HG03521 (cell line): ENCODE data around the gene CHIA.

Experiments used
- ATAC-seq: cut with Tn5 transposase; IDR thresholded peaks from one replicate; pipeline ENCODE4 v1.9.1; 2021; ENCODE audit warnings: mild to moderate bottlenecking, moderate library complexity; ENCODE audit not compliant: unreplicated experiment

CHIA gene

GRCh38 chr1:111290630-111291029, at the start of gene CHIA:
TSS of gene CHIA (plus strand) at chr1:111290851. CDS start at chr1:111310468, 19,617 bp downstream.
- ATAC-seq: no peak

GRCh38 chr1:111241797-111242196, 48.9 kb upstream of the CHIA start:
- ATAC-seq: no peak

GRCh38 chr1:111242805-111243523, 47.7 kb upstream of the CHIA start:
- no peak for ATAC-seq

GRCh38 chr1:111247125-111247838, 43.4 kb upstream of the CHIA start:
- no peak for ATAC-seq

GRCh38 chr1:111249960-111250359, 40.7 kb upstream of the CHIA start:
- no peak for ATAC-seq

GRCh38 chr1:111251570-111251969, 39.1 kb upstream of the CHIA start:
- no peak for ATAC-seq

- no peak for ATAC-seq
These were observed 37.9 kb upstream of the CHIA start for GRCh38 chr1:111252786-111253185.

- ATAC-seq: no peak
These were observed 36.8 kb upstream of the CHIA start for GRCh38 chr1:111253876-111254275.

- no peak for ATAC-seq
These were observed 33.5 kb upstream of the CHIA start for GRCh38 chr1:111256988-111257658.

- no peak for ATAC-seq
These were observed 22.7 kb upstream of the CHIA start for GRCh38 chr1:111267801-111268508.

- no peak for ATAC-seq
These were observed 20.7 kb upstream of the CHIA start for GRCh38 chr1:111269825-111270406.

- ATAC-seq: no peak
These were observed 19.7 kb upstream of the CHIA start for GRCh38 chr1:111270771-111271463.

- no peak for ATAC-seq
These were observed 19.2 kb upstream of the CHIA start for GRCh38 chr1:111271464-111271801.

- no peak for ATAC-seq
These were observed 18.6 kb upstream of the CHIA start for GRCh38 chr1:111272081-111272480.

- ATAC-seq: no peak
These were observed 16.0 kb upstream of the CHIA start for GRCh38 chr1:111274653-111275052.

- no peak for ATAC-seq
These were observed 15.6 kb upstream of the CHIA start for GRCh38 chr1:111275079-111275478.

GRCh38 chr1:111275780-111276433, 14.7 kb upstream of the CHIA start:
- ATAC-seq: no peak

- no peak for ATAC-seq
These were observed 11.5 kb upstream of the CHIA start for GRCh38 chr1:111279144-111279543.

- ATAC-seq: no peak
These were observed 10.4 kb upstream of the CHIA start for GRCh38 chr1:111280267-111280666.

GRCh38 chr1:111281411-111281810, 9.2 kb upstream of the CHIA start:
- no peak for ATAC-seq
